ENCODE results near the gene GAL3ST2.

GAL3ST2 gene

GRCh38 chr2:241794250-241794823, 17.7 kb downstream of the GAL3ST2 start:
- H3K4me3 ChIP-seq (ENCODE audit: low read depth, low read length): no peak overlapping the region
- DNase-seq (ENCODE audit: low read depth): no peak
- TF ChIP-seq CTCF (conservative IDR thresholded peaks at IDR 0.05; ENCODE audit: low read depth, low read length): no peak

- TF ChIP-seq CTCF (conservative IDR thresholded peaks at IDR 0.05; ENCODE audit: low read depth, low read length): no peak
- no peak for DNase-seq (ENCODE audit: low read depth)
- H3K4me3 ChIP-seq (ENCODE audit: low read depth, low read length): no peak overlapping the region
Observed at GRCh38 chr2:241795021-241795999, 18.7 kb downstream of the GAL3ST2 start.

DNA sequence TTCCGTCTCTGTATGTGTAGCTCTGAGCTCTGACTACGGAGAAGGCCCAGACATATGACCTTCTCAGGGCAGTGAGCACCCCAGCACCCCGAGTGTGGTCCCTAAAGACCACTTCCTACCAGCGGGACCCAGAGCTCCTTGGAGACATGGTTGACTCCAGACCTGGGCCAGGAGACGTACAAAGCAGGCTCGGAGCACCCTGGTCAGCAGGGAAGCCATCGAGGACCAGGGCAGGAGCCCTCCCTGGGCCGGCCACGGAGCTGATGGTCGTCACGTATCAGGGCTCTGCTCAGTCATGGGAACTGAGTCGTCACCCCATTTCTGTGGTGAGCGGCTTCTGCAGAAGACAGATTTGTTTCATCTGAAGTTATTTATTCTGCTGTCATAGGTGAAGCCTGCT, 19.6 kb downstream of the GAL3ST2 start:
- H3K4me3 ChIP-seq (ENCODE audit: low read depth, low read length): no peak overlapping the region
- TF ChIP-seq CTCF (conservative IDR thresholded peaks at IDR 0.05; ENCODE audit: low read depth, low read length): no peak
- no peak for DNase-seq (ENCODE audit: low read depth)

GRCh38 chr2:241796610-241797138, 20.1 kb downstream of the GAL3ST2 start:
- no peak for TF ChIP-seq CTCF (conservative IDR thresholded peaks at IDR 0.05; ENCODE audit: low read depth, low read length)
- no peak for DNase-seq (ENCODE audit: low read depth)
- no peak overlapping the region for H3K4me3 ChIP-seq (ENCODE audit: low read depth, low read length)

GRCh38 chr2:241797441-241798080, 20.9 kb downstream of the GAL3ST2 start:
- H3K4me3 ChIP-seq (ENCODE audit: low read depth, low read length): no peak overlapping the region
- no peak for DNase-seq (ENCODE audit: low read depth)
- TF ChIP-seq CTCF (conservative IDR thresholded peaks at IDR 0.05; ENCODE audit: low read depth, low read length): no peak

GRCh38 chr2:241798081-241798630, 21.5 kb downstream of the GAL3ST2 start:
- H3K4me3 ChIP-seq (ENCODE audit: low read depth, low read length): no peak overlapping the region
- no peak for DNase-seq (ENCODE audit: low read depth)
- no peak for TF ChIP-seq CTCF (conservative IDR thresholded peaks at IDR 0.05; ENCODE audit: low read depth, low read length)

All from choroid plexus epithelial cell (primary cell).